AG10803 (cell line): ENCODE results near the gene STIM2.
A peak's percentile ranks its signal among the peaks of the same experiment; 100 is the strongest.

Experiments
- DNase-seq: peaks from one replicate; pipeline ENCODE4 v3.0.0; 2010; ENCODE audit warnings: low read depth
- H3K4me3 ChIP-seq: 2 replicates; pipeline ENCODE4 v1.5.1; 2011; ENCODE audit warnings: mild to moderate bottlenecking, low read length, control low read depth
- TF ChIP-seq, protein P1 (sequence below): conservative IDR thresholded peaks from 2 replicates; pipeline ENCODE4 v1.5.1; 2011; ENCODE audit warnings: mild to moderate bottlenecking, low read length, control low read depth, inconsistent platforms

STIM2 gene

DNA sequence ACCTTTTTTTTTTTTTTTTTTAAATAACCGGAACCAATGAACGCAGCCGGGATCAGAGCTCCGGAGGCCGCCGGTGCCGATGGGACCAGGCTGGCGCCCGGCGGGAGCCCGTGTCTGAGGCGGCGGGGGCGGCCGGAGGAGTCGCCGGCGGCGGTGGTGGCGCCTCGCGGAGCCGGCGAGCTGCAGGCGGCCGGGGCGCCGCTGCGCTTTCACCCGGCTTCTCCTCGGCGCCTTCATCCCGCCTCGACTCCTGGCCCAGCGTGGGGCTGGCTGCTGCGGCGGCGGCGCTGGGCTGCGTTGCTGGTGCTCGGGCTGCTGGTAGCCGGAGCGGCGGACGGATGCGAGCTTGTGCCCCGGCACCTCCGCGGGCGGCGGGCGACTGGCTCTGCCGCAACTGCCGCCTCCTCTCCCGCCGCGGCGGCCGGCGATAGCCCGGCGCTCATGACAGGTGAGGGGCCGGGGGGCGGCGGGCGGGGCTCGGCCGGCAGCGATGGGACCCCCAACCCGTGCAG is 337 bp downstream of the STIM2 start:
- DNase-seq: peak; percentile 58

DNA sequence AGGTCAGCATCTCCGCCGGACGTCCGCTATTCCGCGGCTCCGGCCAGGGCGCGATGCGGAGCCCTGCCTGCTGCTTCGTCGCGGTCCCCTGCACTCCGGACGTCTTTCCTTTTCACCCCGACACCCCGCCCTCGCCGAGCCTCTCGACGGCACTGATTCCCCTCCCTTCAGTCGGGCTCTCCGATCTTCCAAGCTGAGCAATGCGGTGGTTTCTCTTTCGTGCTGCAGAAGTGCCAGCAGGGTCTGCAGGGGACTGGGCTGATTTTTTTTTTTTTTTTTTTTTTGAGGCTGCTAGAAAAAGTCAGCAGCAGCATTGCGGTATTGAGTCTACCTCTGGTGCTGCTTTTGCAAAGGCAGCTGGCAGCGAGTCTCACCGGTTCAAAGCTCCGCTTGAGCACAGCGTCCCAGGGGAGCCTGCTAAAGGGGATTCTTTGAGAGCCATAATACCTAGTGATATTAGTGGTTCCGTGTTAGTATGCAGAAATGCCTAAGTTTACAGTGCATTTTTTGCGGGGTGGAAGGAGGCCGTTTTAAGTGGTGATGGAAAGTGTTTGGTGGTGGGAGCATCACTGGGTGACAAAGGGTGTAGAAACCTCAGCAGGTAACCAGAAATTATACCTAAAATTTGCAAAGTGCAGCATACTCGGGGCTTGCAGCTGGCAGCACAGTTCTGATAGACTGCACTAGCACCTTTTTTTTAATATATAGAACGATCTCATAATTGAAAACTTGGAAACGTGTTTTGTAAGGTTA is 969 bp downstream of the STIM2 start:
- DNase-seq: peak; percentile 49
- TF ChIP-seq, protein P1, sequence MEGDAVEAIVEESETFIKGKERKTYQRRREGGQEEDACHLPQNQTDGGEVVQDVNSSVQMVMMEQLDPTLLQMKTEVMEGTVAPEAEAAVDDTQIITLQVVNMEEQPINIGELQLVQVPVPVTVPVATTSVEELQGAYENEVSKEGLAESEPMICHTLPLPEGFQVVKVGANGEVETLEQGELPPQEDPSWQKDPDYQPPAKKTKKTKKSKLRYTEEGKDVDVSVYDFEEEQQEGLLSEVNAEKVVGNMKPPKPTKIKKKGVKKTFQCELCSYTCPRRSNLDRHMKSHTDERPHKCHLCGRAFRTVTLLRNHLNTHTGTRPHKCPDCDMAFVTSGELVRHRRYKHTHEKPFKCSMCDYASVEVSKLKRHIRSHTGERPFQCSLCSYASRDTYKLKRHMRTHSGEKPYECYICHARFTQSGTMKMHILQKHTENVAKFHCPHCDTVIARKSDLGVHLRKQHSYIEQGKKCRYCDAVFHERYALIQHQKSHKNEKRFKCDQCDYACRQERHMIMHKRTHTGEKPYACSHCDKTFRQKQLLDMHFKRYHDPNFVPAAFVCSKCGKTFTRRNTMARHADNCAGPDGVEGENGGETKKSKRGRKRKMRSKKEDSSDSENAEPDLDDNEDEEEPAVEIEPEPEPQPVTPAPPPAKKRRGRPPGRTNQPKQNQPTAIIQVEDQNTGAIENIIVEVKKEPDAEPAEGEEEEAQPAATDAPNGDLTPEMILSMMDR: no peak
- H3K4me3 ChIP-seq: peak overlapping the region; percentile 79

More for the DNA sequence above, 337 bp downstream of the STIM2 start:
- TF ChIP-seq, protein P1: no peak
- H3K4me3 ChIP-seq: peak overlapping the region; percentile 79

DNA sequence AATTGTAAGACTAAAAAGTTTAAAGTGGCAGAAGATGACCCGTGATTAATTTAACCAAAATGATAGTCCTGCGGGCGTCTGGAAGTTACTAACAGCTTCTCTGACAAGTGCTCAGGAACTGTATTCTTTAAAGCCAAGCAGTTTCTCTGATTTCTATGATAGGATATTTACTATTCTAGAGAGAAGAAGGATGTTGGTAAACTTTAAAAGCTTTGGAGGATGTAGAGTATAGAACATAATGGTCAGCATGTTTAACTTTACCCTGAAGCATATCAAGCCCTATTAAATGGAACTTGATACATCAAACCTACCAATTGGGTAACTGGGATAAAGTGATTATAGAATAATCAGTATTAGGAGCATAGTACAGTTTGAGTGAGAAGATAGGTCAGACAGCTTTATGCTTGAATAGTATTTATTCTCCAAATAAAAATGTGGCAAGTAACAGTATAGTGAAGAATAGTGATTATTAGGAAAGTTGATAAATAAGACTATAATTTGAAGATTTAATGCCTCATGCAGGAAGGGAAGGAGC is 1.8 kb downstream of the STIM2 start:
- TF ChIP-seq, protein P1: no peak
- DNase-seq: no peak
- peak overlapping the region; percentile 79 for H3K4me3 ChIP-seq

DNA sequence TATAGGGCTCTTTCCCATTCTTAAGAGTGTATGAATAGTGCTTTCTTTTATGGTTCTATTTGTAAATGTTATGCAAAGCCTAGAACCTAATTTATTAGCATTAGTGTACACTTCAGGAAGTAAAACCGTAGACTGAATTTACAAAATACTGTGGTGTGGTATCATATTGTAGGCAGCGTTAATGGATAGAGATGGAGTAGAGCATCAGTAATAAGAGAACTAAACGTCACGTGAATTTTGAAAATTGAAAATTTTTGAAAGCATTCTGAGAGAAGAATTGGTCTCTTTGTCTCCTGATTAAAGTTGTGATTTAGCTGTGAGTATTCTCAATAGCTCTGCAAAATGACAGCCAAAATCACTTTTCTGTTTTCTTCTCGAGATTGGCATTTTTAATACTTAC is 2.9 kb downstream of the STIM2 start:
- TF ChIP-seq, protein P1: no peak
- H3K4me3 ChIP-seq: no peak overlapping the region

DNA sequence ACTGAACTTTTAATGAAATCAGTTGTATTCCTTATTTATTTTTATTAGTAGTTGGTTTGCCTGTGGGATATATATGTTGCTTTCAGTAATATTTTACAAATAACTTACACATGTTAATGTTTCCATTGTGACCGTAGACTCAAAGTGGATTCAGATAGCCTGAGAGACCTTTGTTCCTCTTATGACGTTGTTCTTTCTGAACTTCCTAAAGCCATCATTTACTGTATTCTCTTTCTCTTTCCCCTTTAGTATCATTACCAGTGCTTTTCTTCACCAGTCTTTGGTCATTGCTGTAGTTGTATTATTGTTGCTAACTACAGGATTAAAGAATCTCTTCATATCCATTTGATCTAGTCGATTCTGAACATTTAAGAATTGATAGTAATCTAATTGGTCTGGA is 4.3 kb downstream of the STIM2 start:
- no peak overlapping the region for H3K4me3 ChIP-seq
- TF ChIP-seq, protein P1: no peak
- no peak for DNase-seq

More for the DNA sequence above, 2.9 kb downstream of the STIM2 start:
- no peak for DNase-seq

DNA sequence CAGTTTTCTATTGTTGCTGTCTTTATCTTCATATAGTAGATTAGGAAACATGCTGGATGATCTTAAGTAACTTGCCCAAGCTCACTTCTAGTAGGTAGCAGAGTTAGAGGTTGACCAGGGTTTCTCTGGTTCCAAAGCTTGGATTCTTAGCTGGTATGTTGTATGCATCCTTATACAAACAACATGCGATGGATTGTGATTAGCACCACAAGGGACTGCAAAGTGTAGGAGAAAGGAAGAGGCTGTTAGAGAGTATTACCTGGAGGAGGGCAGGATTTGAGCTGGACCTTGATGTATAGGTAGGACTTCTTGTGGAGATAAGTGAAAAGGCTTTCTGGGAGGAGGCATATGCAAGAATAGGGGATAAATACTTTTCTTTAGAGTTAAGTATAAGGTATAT is 5.6 kb downstream of the STIM2 start:
- no peak overlapping the region for H3K4me3 ChIP-seq
- TF ChIP-seq, protein P1: no peak
- no peak for DNase-seq

DNA sequence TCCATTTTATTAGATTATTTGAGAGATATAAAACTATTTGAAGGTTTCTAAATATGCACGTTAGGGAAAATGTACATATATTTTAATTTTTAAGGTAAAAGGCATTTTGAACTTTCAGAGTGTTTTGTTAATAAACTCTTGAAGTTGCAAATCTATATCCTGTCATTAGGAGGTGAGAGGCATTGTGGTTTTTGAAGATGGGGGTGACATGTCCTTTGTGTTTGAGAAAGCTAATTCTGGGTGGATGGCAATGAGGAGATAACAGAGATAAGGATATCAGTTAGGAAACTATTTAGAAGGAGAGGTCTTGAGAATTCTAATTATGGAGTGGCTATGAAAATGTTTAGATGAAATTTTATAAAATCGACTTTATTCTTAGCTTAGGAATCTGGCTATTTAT is 6.1 kb downstream of the STIM2 start:
- H3K4me3 ChIP-seq: no peak overlapping the region
- DNase-seq: no peak
- TF ChIP-seq, protein P1: no peak
